K562 treated with DMSO at 1 percent for 4 hours (cell line): ENCODE measurements around the gene COLGALT1. TPM values are rescaled to one million over a fixed set of nuclear protein-coding genes. Genes with fewer than 3 reads are reported as not detected.

Experiments
- total RNA-seq: library from RNA; unstranded; fragments of 300-600 nt; gene quantifications from 2 replicates; pipeline ENCODE4 v1.2.3, GENCODE V29; 2022; ENCODE audit not compliant: insufficient read depth

Gene COLGALT1
- 81.7 and 93.7 TPM in 2 replicates for total RNA-seq

DNA sequence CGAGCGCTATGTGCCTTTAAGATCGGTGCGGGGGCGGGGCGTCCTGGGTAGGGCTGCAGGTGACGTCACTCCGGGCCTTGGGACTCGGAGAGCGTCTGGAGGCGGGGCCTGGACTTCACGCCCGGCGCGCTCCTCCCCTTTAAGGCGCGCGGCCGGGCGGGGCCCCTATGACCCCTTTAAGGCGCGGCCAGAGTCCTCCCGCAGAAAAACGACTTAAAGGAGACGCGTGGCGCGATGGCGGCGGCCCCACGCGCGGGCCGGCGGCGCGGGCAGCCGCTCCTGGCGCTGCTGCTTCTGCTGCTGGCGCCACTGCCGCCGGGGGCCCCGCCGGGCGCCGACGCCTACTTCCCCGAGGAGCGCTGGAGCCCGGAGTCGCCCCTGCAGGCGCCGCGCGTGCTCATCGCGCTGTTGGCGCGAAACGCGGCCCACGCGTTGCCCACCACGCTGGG lies at the start of gene COLGALT1:
Gene COLGALT1, plus strand, starts transcription at position 170 of the 449 bp plus-strand sequence. Its CDS starts 65 bp downstream, at position 235.

Other genes starting within 250 kb of the COLGALT1 start
- 106 and 115 TPM in 2 replicates for gene MRPL34, start 249.8 kb upstream of the COLGALT1 start, total RNA-seq
- gene DDA1, start 246.1 kb upstream of the COLGALT1 start, total RNA-seq, result 48.4 and 62.2 TPM in 2 replicates
- 7.5 and 12.0 TPM in 2 replicates for gene ANO8, start 220.8 kb upstream of the COLGALT1 start, total RNA-seq
- gene GTPBP3, start 218.1 kb upstream of the COLGALT1 start, total RNA-seq, result 58.9 and 72.2 TPM in 2 replicates
- gene PLVAP, start 178.3 kb upstream of the COLGALT1 start, total RNA-seq, result 1.4 TPM in 1 of 2 replicates, not detected in the other
- 1.3 TPM in 1 of 2 replicates, not detected in the other for gene CCDC194, start 161.5 kb upstream of the COLGALT1 start, total RNA-seq
- gene BST2, start 150.0 kb upstream of the COLGALT1 start, total RNA-seq, result 559 and 568 TPM in 2 replicates
- 75.4 and 81.5 TPM in 2 replicates for gene MVB12A, start 135.6 kb upstream of the COLGALT1 start, total RNA-seq
- not detected in 2 replicates for gene TMEM221, start 107.0 kb upstream of the COLGALT1 start, total RNA-seq
- gene NXNL1, start 94.7 kb upstream of the COLGALT1 start, total RNA-seq, result not detected in 2 replicates
- 2.2 and 3.1 TPM in 2 replicates for gene SLC27A1, start 85.1 kb upstream of the COLGALT1 start, total RNA-seq
- gene PGLS, start 44.0 kb upstream of the COLGALT1 start, total RNA-seq, result 171 and 183 TPM in 2 replicates
- 0.15 and 0.85 TPM in 2 replicates for gene UNC13A, start 132.7 kb downstream of the COLGALT1 start, total RNA-seq
- gene MAP1S, start 163.8 kb downstream of the COLGALT1 start, total RNA-seq, result 57.8 and 66.7 TPM in 2 replicates
- 38.8 TPM in 2 replicates for gene FCHO1, start 195.8 kb downstream of the COLGALT1 start, total RNA-seq
- not detected in 2 replicates for gene B3GNT3, start 239.5 kb downstream of the COLGALT1 start, total RNA-seq